ENCODE results near the gene PANK4. TPM values are rescaled to one million over a fixed set of nuclear protein-coding genes. Genes with fewer than 3 reads are reported as not detected.

PANK4 gene
- polyA plus RNA-seq, 1 donor (not counting 4 experiments of a cell fraction or from before 2014, with no cell fraction given): 14.5 TPM

- Histone ChIP-seq H3K4me1 (ENCODE audit: control insufficient read depth, extremely low read depth, insufficient read depth, low read length) (peaks cover 7% of the 10 kb centered on the region), H3K9me3 (ENCODE audit: control insufficient read depth, low read depth, low read length) (no peaks in the 10 kb centered on the region), H3K4me2 (ENCODE audit: control insufficient read depth, extremely low read depth, insufficient read depth, low read depth, low read length) (no peak overlapping the region), H2AFZ (ENCODE audit: control insufficient read depth, low read length) (no peak overlapping the region), H3K4me3 (ENCODE audit: control insufficient read depth in 2 of 3, extremely low read depth in 1 of 3, insufficient read depth in 2 of 3, low read depth in 1 of 3, low read length in 3 of 3) (no peak overlapping the region), H3K27ac (ENCODE audit: control insufficient read depth, insufficient read depth, low read length) (no peak overlapping the region), H3K36me3 (ENCODE audit: control insufficient read depth in 2 of 2, extremely low read depth in 1 of 2, insufficient read depth in 2 of 2, low read length in 2 of 2) (peaks cover 10 to 17% of the 10 kb centered on the region in 2 experiments), H3K9ac (ENCODE audit: control insufficient read depth, extremely low read depth, insufficient read depth, low read length) (no peak overlapping the region), H4K20me1 (ENCODE audit: control insufficient read depth, extremely low read depth, insufficient read depth, low read length) (no peaks in the 10 kb centered on the region), H3K79me2 (ENCODE audit: control insufficient read depth, insufficient read depth, low read length) (no peaks in the 10 kb centered on the region), H3K9me1 (ENCODE audit: control insufficient read depth, extremely low read depth, insufficient read depth, low read length) (no peaks in the 10 kb centered on the region), H3K27me3 (ENCODE audit: control insufficient read depth, extremely low read depth, insufficient read depth, low read length) (no peaks in the 10 kb centered on the region)
- DNase-seq (ENCODE audit: low read depth, low spot score) (no peak), FAIRE-seq (no peak)
- dilution Hi-C loops (cut with MboI; ENCODE audit: extremely low pct_ligation_motif_present, low sequenced_read_pairs): no loop called here
- TF ChIP-seq CTCF (optimal IDR thresholded peaks at IDR 0.05 in 1 of 3, IDR thresholded peaks at IDR 0.05 in 1 of 3, conservative IDR thresholded peaks at IDR 0.05 in 1 of 3; ENCODE audit: extremely low read depth in 1 of 3, insufficient read depth in 2 of 3, low read length in 3 of 3) (no peak), EZH2 (IDR thresholded peaks at IDR 0.05; ENCODE audit: low read length) (no peak)
Measured at GRCh38 chr1:2502210-2502609, 24.2 kb downstream of the PANK4 start.

- Histone ChIP-seq H3K4me3 (ENCODE audit: control insufficient read depth in 2 of 3, extremely low read depth in 1 of 3, insufficient read depth in 2 of 3, low read depth in 1 of 3, low read length in 3 of 3) (no peak overlapping the region), H3K27ac (ENCODE audit: control insufficient read depth, insufficient read depth, low read length) (no peak overlapping the region), H3K9ac (ENCODE audit: control insufficient read depth, extremely low read depth, insufficient read depth, low read length) (no peak overlapping the region), H3K27me3 (ENCODE audit: control insufficient read depth, extremely low read depth, insufficient read depth, low read length) (no peaks in the 10 kb centered on the region), H3K36me3 (ENCODE audit: control insufficient read depth in 2 of 2, extremely low read depth in 1 of 2, insufficient read depth in 2 of 2, low read length in 2 of 2) (peaks cover 10 to 20% of the 10 kb centered on the region in 2 experiments), H4K20me1 (ENCODE audit: control insufficient read depth, extremely low read depth, insufficient read depth, low read length) (no peaks in the 10 kb centered on the region), H2AFZ (ENCODE audit: control insufficient read depth, low read length) (no peak overlapping the region), H3K79me2 (ENCODE audit: control insufficient read depth, insufficient read depth, low read length) (no peaks in the 10 kb centered on the region), H3K9me1 (ENCODE audit: control insufficient read depth, extremely low read depth, insufficient read depth, low read length) (no peaks in the 10 kb centered on the region), H3K4me2 (ENCODE audit: control insufficient read depth, extremely low read depth, insufficient read depth, low read depth, low read length) (no peak overlapping the region), H3K9me3 (ENCODE audit: control insufficient read depth, low read depth, low read length) (no peaks in the 10 kb centered on the region), H3K4me1 (ENCODE audit: control insufficient read depth, extremely low read depth, insufficient read depth, low read length) (peaks cover 7% of the 10 kb centered on the region)
- dilution Hi-C loops (cut with MboI; ENCODE audit: extremely low pct_ligation_motif_present, low sequenced_read_pairs): no loop called here
- FAIRE-seq (no peak), DNase-seq (ENCODE audit: low read depth, low spot score) (no peak)
- TF ChIP-seq EZH2 (IDR thresholded peaks at IDR 0.05; ENCODE audit: low read length) (no peak), CTCF (optimal IDR thresholded peaks at IDR 0.05 in 1 of 3, IDR thresholded peaks at IDR 0.05 in 1 of 3, conservative IDR thresholded peaks at IDR 0.05 in 1 of 3; ENCODE audit: extremely low read depth in 1 of 3, insufficient read depth in 2 of 3, low read length in 3 of 3) (no peak)
Measured at GRCh38 chr1:2501820-2502119, 24.6 kb downstream of the PANK4 start.

All from keratinocyte (primary cell).